WTC11 (cell line): ENCODE results near the gene EIF4G3.

ENCODE experiments used
- CREB1 ChIP-seq: sonication (generic); formaldehyde crosslinking; IDR thresholded peaks from 2 replicates; pipeline ENCODE4 v1.8.0; 2023; ENCODE audit warnings: mild to moderate bottlenecking, missing genetic modification reagents
- CTCF ChIP-seq: fragments of 200-600 bp; IDR thresholded peaks from 2 replicates; pipeline ENCODE4 v1.8.0; 2022; ENCODE audit warnings: antibody characterized with exemption
- FOXJ3 ChIP-seq: sonication (generic); formaldehyde crosslinking; IDR thresholded peaks from 2 replicates; pipeline ENCODE4 v1.9.0; 2021; ENCODE audit warnings: missing genetic modification reagents, mild to moderate bottlenecking, borderline replicate concordance
- GTF2I ChIP-seq: fragments of 250-450 bp; sonication (Bioruptor Pico); conservative IDR thresholded peaks from 2 replicates; pipeline ENCODE4 v1.4.0; 2021; ENCODE audit warnings: mild to moderate bottlenecking
- MYBL2 ChIP-seq: sonication (generic); formaldehyde crosslinking; IDR thresholded peaks from 2 replicates; pipeline ENCODE4 v1.8.1; 2023; ENCODE audit warnings: mild to moderate bottlenecking, moderate library complexity, missing genetic modification reagents
- NFYB ChIP-seq: sonication (generic); formaldehyde crosslinking; conservative IDR thresholded peaks from 2 replicates; pipeline ENCODE4 v1.8.0; 2022; ENCODE audit warnings: low read depth, missing genetic modification reagents
- NR2C2 ChIP-seq: sonication (generic); formaldehyde crosslinking; IDR thresholded peaks from 2 replicates; pipeline ENCODE4 v1.8.0; 2022; ENCODE audit warnings: mild to moderate bottlenecking, missing genetic modification reagents
- SMAD4 ChIP-seq: sonication (generic); formaldehyde crosslinking; IDR thresholded peaks from 2 replicates; pipeline ENCODE4 v1.8.0; 2022; ENCODE audit warnings: mild to moderate bottlenecking, missing genetic modification reagents
- USF1 ChIP-seq: sonication (generic); formaldehyde crosslinking; IDR thresholded peaks from 2 replicates; pipeline ENCODE4 v1.8.0; 2022; ENCODE audit warnings: mild to moderate bottlenecking, missing genetic modification reagents
- USF2 ChIP-seq: sonication (generic); formaldehyde crosslinking; IDR thresholded peaks from 2 replicates; pipeline ENCODE4 v1.8.1; 2023; ENCODE audit warnings: mild to moderate bottlenecking, missing genetic modification reagents, moderate library complexity
- ZMAT4 ChIP-seq: fragments of 250-450 bp; sonication (Bioruptor Pico); IDR thresholded peaks from 2 replicates; pipeline ENCODE4 v1.9.0; 2021; ENCODE audit warnings: mild to moderate bottlenecking
- ZNF396 ChIP-seq: fragments of 250-450 bp; sonication (Bioruptor Pico); IDR thresholded peaks from 2 replicates; pipeline ENCODE4 v1.8.0; 2021; ENCODE audit warnings: mild to moderate bottlenecking, moderate library complexity, borderline replicate concordance
- ZNF416 ChIP-seq: fragments of 250-450 bp; sonication (Bioruptor Pico); IDR thresholded peaks from 2 replicates; pipeline ENCODE4 v1.9.0; 2021; ENCODE audit warnings: mild to moderate bottlenecking, inconsistent platforms
- ZSCAN18 ChIP-seq: fragments of 250-450 bp; sonication (Bioruptor Pico); IDR thresholded peaks from 2 replicates; pipeline ENCODE4 v2.1.2; 2022; ENCODE audit warnings: mild to moderate bottlenecking, moderate library complexity

- TF ChIP-seq CTCF (no peak), USF2 (no peak), MYBL2 (CRISPR knock-in tag) (no peak), USF1 (CRISPR knock-in tag) (no peak), ZNF396 (CRISPR knock-in tag) (no peak), ZMAT4 (CRISPR knock-in tag) (no peak), NFYB (no peak), ZNF416 (CRISPR knock-in tag) (no peak), ZSCAN18 (CRISPR knock-in tag) (no peak), FOXJ3 (CRISPR knock-in tag) (no peak), NR2C2 (CRISPR knock-in tag) (no peak), SMAD4 (no peak), CREB1 (CRISPR knock-in tag) (no peak), GTF2I (CRISPR knock-in tag) (no peak)
Measured at GRCh38 chr1:21099034-21099868, 77.4 kb downstream of the EIF4G3 start.
